Body of pancreas (tissue), 4 donors: ENCODE measurements around the gene RAB2B. TPM values are rescaled to one million over a fixed set of nuclear protein-coding genes. Genes with fewer than 3 reads are reported as not detected.
A peak's percentile ranks its signal among the peaks of the same experiment; 100 is the strongest.

Experiments
- ATAC-seq: fragments of 150-250 bp; one replicate; pipeline ENCODE4 v1.9.1; 2016
- DNase-seq, 4 donors: peaks; one replicate each; pipeline ENCODE4 v3.0.0-alpha.2; 2019
- H3K27ac ChIP-seq, 4 donors: fragments of 200-600 bp; sonication (generic); 1 replicate in 3 of 4; 2 replicates in 1 of 4; pipeline versions ENCODE4 v1.5.1 to v1.6.1; 2016 to 2019; ENCODE audit warnings: mild to moderate bottlenecking in 1 of 4, mixed read lengths in 1 of 4, moderate library complexity in 1 of 4
- H3K27me3 ChIP-seq, 2 donors: fragments of 200-600 bp; sonication (generic); one replicate each; pipeline ENCODE4 v1.6.0; 2016; ENCODE audit warnings: mild to moderate bottlenecking in 1 of 2
- H3K36me3 ChIP-seq, 2 donors: fragments of 200-600 bp; sonication (generic); replicated peaks in 1 of 2; 2 replicates each; pipeline ENCODE4 v1.5.1; 2016; ENCODE audit warnings: low read depth in 2 of 2; ENCODE audit not compliant: insufficient read depth in 1 of 2
- H3K4me1 ChIP-seq: fragments of 200-600 bp; sonication (generic); one replicate; pipeline ENCODE4 v1.6.0; 2016
- H3K4me3 ChIP-seq, 2 donors: fragments of 200-600 bp; sonication (generic); 1 replicate in 1 of 2; 2 replicates in 1 of 2; pipeline ENCODE4 v1.5.1; 2016 to 2019
- H3K9me3 ChIP-seq, 3 donors: fragments of 200-600 bp; sonication (generic); 1 replicate in 2 of 3; 2 replicates in 1 of 3; pipeline ENCODE4 v1.5.1; 2016
- CTCF ChIP-seq, 7 experiments: fragments of 450-650 bp in 4 of 7; fragments of 200-600 bp in 3 of 7; sonication (generic) in 3 of 7; IDR thresholded peaks; one replicate each; pipeline ENCODE4 v1.5.1; 2016 to 2019; ENCODE audit warnings: antibody characterized with exemption in 7 of 7
- POLR2A ChIP-seq, 3 donors: fragments of 450-650 bp; IDR thresholded peaks; one replicate each; pipeline ENCODE4 v1.6.1; 2016; ENCODE audit warnings: antibody characterized with exemption in 3 of 3, mild to moderate bottlenecking in 2 of 3
- WGBS, 2 donors: methylation state at CpG; one replicate each; pipeline ENCODE4 v1.1.5; 2017; 5-methylcytosine and 5-hydroxymethylcytosine counted together
- intact Hi-C: fragments of 100-400 bp; cut with DNase I; formaldehyde crosslinking; loops from one replicate; pipeline ENCODE4 v1.15.1; 2023
- total RNA-seq, 2 donors: library from RNA; depleted of rRNA; stranded (reverse); fragments of >200 nt; gene quantifications; one replicate each; pipeline ENCODE4 v1.1.0, GENCODE V29; 2016

RAB2B gene
- total RNA-seq, 2 donors from 2014 or later = 13.5 to 15.6 TPM

- no peak for ATAC-seq
- peaks cover 17 to 39% of the 10 kb centered on the region in 2 donors for H3K36me3 ChIP-seq
Observed at GRCh38 chr14:21494902-21495762, 18.4 kb upstream of the RAB2B start.

GRCh38 chr14:21486640-21487087 lies 9.9 kb upstream of the RAB2B start:
- ATAC-seq (no peak), DNase-seq (no peak)
- no peak overlapping the region for H3K4me3 ChIP-seq
- H3K27me3 ChIP-seq = no peaks in the 10 kb centered on the region
- intact Hi-C loops = no loop called here
- H3K27ac ChIP-seq = no peak overlapping the region
- H3K36me3 ChIP-seq = peaks cover 0 to 25% of the 10 kb centered on the region in 2 donors
- WGBS, 2 donors = 75 to 84% methylated on average over 1 of the region's 1 CpG
- TF ChIP-seq CTCF (IDR thresholded peaks at IDR 0.05) = no peak
- no peak for TF ChIP-seq POLR2A (IDR thresholded peaks at IDR 0.05)
- no peaks in the 10 kb centered on the region for H3K4me1 ChIP-seq
- H3K9me3 ChIP-seq = no peaks in the 10 kb centered on the region

More at GRCh38 chr14:21494902-21495762, 18.4 kb upstream of the RAB2B start:
- H3K9me3 ChIP-seq = no peaks in the 10 kb centered on the region
- no peak overlapping the region for H3K4me3 ChIP-seq
- no peak for DNase-seq
- H3K27ac ChIP-seq = no peak overlapping the region
- TF ChIP-seq CTCF (IDR thresholded peaks at IDR 0.05) = no peak
- no peak for TF ChIP-seq POLR2A (IDR thresholded peaks at IDR 0.05)
- no peaks in the 10 kb centered on the region for H3K4me1 ChIP-seq
- WGBS, 2 donors = 75 to 89% methylated on average over 2 of the region's 2 CpGs
- intact Hi-C loops = no loop called here
- H3K27me3 ChIP-seq = no peaks in the 10 kb centered on the region

DNA sequence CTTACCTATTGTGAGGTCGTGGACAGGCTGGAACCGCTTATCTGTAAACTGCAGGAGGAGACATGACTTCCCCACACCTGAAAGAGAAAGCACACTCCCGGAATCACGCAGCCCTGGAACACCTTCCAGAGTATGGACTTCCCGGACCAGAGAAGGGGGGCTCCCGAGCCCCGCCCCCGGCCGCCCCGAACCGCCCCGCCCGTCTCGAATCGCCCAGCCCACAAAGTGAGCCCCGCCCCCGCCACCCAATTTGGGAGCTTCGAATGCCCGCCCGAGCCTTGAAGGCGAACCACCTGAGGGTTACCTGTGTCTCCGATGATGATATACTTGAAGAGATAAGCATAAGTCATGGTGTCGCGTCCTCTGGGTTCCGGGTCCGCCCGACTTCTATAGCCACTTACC lies 235 bp downstream of the RAB2B start:
- no peaks in the 10 kb centered on the region for H3K27me3 ChIP-seq
- ATAC-seq (peak; percentile 87), DNase-seq (peak; percentile 88 to 93 (median 91))

DNA sequence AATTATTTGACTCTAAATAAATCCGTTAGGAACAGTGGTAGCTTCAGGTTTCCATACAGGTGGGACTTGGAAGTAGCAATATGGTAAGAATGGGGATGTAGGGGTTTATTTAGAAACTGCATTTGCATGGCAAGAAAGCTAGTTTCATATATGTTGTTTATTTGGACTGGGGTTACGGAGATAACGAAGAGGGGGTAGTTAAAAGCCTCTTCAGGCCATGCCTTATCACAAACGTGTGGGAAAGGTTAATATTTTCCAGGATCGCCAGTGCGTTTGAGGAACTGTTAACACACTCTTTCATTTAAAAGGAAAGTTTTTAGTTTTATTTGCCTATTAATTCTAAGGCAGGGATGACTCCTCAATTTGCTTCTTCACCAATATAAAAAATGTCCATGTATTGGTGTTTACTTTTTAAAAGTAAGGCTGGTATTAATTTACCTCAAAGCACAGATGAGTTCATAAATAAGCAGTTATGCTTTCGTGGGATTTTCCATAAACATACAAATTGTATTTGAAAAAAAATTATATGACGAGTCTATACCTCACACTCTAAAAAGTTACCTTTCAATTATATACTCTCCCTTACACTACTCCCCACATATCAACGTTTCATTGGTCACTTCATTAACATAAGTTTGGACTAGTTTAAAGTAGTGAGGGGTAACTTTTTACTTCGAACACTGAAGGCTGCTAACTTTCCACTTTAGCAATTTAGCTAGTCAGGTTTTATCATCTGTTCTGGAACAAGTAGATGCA lies 814 bp downstream of the RAB2B start:
- no peak for DNase-seq
- 13 to 15% methylated on average over 10 of the region's 10 CpGs for WGBS, 2 donors
- peak; percentile 23 for ATAC-seq
- intact Hi-C loops = no loop called here
- Histone ChIP-seq H3K4me1 (peaks cover 24% of the 10 kb centered on the region), H3K27ac (peak overlapping the region; percentile 81 to 91 (median 82)), H3K36me3 (peaks cover 0 to 2% of the 10 kb centered on the region in 2 donors), H3K27me3 (no peaks in the 10 kb centered on the region), H3K4me3 (peak overlapping the region; percentile 58 to 60), H3K9me3 (no peaks in the 10 kb centered on the region)
- TF ChIP-seq POLR2A (IDR thresholded peaks at IDR 0.05) (peak in 1 of 3 donors; percentile 3), CTCF (IDR thresholded peaks at IDR 0.05) (peak in 1 of 7 experiments; percentile 10)

More for the DNA sequence above, 235 bp downstream of the RAB2B start:
- TF ChIP-seq CTCF (IDR thresholded peaks at IDR 0.05) = no peak
- TF ChIP-seq POLR2A (IDR thresholded peaks at IDR 0.05) = no peak
- Histone ChIP-seq H3K27ac (peak overlapping the region; percentile 81 to 91 (median 82)), H3K9me3 (no peaks in the 10 kb centered on the region), H3K36me3 (peaks cover 0 to 2% of the 10 kb centered on the region in 2 donors), H3K4me3 (peak overlapping the region; percentile 58 to 60), H3K4me1 (peaks cover 24% of the 10 kb centered on the region)
- intact Hi-C loops = no loop called here
- 0 to 1% methylated on average over 9 to 27 of the region's 27 CpGs for WGBS, 2 donors
